Embryonic facial prominence (tissue), 1 donor: ENCODE measurements around the gene SLC35E2B.
"Not testable (repeated sequence)": the region's sequence is repeated elsewhere in the genome, so short reads cannot be mapped to it uniquely, and the experiment has no call there.

Source experiments
- DNase-seq: peaks from one replicate; pipeline ENCODE4 v3.0.0-alpha.2; 2016; ENCODE audit errors: extremely low spot score

Gene SLC35E2B

GRCh38 chr1:1703796-1704195 lies 11.2 kb upstream of the SLC35E2B start:
- no peak for DNase-seq

DNA sequence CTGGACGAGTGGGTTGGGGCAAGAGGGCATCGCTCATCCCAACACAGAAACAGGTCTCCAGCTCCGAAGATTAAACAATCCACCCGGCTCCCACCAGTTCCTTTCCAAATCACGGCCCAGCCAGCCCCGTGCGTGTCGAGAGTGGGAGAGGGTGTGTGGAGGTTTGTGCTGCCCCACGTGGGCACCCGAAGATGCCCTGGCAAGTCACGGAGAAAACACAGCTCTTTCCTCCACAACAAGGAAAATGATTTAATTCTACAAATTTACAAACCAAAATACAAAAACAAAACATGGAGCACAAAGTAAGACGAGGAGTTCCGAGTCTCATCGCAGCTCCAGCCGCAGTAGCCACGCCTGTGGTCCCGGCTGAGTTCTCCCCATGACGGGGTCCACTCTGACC lies 9.9 kb upstream of the SLC35E2B start:
- not testable (repeated sequence) for DNase-seq

DNA sequence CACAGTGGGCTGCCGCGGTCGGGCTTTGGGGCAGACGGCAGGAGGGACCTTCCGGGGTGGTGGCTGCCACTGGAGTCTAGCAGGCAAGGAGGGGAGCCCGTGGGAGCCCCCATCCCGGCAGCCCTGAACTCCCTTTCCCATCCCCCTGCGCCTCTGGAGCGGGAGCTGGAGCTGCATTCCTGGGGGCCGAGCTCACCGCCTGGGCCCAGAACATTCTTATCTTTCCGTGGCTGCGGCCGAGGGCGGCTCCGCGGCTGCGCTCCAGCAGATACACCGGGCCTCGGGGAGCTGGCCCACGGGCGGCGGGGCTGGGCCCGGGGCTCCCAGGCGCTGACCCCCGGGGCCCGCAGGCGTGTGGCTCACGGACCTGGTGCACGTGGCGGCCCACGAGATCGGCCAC lies 8.0 kb upstream of the SLC35E2B start:
- not testable (repeated sequence) for DNase-seq

GRCh38 chr1:1700067-1700466 lies 7.5 kb upstream of the SLC35E2B start:
- DNase-seq: not testable (repeated sequence)

DNA sequence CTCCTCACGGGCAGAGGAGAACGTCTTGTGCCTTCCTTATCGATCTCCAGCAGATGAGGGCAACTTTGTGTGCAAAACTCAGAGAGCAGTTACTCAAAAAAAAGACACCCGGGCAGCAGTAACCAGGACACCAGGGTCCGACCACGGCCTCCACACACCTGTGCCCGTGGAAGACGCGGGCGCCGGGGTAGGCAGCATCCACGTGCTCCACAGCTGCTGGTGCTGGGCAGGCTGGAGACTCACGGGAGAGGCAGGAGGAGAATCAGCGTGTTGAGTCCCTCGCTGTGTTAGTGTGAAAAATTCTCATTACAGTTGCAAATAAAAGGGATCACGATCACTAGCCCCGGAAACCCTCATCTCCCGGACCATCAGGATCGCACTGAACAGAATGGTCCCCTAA lies 6.5 kb upstream of the SLC35E2B start:
- not testable (repeated sequence) for DNase-seq

- not testable (repeated sequence) for DNase-seq
Measured at GRCh38 chr1:1697358-1698183, 5.0 kb upstream of the SLC35E2B start.

DNA sequence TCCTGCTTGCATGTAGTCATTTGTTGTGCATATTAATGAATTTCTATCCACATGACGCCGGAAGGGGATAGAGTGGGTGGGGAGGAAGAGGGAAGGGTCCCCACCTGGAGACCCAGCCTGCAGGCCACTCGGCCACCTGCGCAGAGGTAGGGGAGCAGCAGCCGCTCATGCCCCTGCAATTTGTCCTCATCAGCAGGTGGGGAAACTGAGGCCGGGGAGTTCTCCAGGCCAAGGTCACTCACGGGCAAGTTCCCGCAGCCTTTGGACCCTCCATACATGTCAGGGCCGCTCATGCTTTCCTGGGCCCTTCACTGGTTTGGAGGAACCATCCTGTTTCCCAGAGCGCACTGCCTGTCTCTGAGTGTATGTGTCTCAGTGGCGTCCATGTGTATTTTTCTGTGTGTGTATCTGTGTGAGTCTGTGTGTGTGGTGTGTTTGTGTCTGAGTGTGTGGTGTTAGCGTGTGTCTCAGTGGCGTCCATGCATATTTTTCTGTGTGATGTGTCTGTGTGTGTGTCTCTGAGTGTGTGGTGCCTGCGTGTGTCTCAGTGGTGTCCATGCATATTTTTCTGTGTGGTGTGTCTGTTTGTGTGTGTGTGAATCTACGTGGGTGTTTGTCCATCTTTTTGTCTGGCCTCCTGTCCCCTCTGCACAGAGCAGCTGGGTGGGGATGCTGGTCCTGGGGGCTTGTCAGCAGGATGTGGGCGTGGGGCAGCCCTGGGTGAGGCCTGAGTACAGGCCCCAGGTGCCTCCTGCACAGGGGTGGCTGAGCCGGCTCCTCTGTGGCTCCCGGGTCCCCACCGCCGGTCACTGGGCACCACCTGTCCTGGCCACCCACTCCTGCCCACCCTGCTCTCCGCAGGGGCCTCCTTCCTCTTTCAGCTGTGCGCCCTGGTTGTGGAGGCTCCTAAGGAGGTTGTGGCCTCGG lies 4.1 kb upstream of the SLC35E2B start:
- DNase-seq: not testable (repeated sequence)

- DNase-seq: not testable (repeated sequence)
Measured at GRCh38 chr1:1692324-1692713, 276 bp downstream of the SLC35E2B start.

- not testable (repeated sequence) for DNase-seq
Measured at GRCh38 chr1:1691443-1691842, 1.2 kb downstream of the SLC35E2B start.

DNA sequence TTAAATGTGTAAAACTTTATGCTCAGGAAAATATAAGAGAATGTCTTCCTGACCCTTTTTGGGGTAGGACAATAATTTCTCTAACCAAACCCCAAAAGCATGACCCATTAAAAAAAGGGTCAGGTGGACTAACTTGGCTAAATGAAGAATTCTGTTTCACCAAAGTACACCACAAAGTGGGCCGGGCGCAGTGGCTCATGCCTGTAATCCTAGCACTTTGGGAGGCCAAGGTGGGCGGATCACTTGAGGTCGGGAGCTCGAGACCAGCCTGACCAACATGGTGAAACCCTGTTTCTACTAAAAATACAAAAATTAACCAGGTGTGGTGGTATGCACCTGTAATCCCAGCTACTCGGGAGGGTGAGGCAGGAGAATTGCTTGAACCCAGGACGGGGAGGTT lies 3.1 kb downstream of the SLC35E2B start:
- not testable (repeated sequence) for DNase-seq

GRCh38 chr1:1687846-1688245 lies 4.7 kb downstream of the SLC35E2B start:
- no peak for DNase-seq

DNA sequence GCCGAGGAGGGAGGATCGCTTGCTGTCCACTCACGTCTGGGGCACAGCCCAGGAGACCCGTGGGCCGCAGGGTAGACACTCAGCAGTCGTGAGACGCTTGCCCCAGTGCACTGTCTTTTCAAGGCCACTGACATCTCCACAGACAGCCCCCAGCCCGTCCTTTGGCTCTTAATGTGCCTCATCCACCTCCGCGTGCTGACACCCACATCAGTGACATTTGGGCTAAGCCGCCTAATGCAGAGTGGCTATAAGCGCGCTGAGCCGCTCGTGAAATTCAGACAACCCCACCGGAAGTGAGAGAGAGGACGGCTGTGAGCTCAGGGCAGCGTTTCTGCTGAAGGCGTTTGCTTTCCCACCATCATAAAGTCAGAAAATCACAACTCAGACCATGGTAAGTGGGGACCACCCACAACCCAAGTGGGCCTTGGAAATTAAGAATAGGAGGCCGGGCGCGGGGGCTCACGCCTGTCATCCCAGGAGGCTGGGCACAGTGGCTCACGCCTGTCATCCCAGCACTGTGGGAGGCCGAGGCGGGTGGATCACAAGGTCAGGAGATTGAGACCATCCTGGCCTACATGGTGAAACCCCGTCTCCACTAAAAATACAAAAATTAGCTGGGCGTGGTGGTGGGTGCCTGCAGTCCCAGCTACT lies 8.4 kb downstream of the SLC35E2B start:
- no peak for DNase-seq

DNA sequence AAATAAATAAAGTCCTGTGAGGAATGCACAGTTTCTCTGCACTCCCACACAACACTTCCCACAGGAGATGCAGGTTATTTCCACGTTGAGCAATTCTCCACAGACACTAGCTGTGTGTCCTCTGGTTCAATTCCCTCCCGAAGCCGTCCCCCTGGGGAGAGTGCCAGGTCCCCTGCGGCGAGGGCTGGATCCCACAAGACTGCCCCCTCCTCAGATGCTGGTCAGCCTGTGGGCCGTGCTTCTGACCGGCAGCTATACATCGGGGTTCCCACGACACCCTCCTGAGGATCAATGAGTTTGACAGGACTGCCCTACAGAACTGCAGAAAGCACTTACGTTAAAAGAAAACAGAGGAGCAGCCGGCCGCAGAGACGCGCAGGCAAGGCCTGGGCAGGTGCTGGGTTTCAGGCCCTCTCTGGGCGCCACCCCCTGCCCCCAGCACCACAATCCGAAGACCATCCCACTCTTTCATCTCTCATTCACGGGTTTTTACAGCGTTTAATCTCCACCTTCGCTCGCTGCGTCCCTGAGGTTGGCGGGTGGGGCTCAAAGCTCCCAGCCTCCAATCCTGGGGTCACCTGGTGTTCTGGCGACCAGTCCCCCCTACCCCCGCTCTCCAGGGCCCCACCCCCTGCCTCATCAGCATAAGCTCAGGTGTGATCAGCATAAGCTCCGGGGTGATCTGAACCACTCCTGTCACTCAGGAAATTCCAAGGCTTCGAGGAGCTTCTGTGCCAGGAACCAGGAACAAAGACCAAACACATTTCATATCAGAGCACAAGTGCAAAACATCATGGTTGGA lies 9.3 kb downstream of the SLC35E2B start:
- no peak for DNase-seq

GRCh38 chr1:1680912-1681273 lies 11.7 kb downstream of the SLC35E2B start:
- DNase-seq: no peak

DNA sequence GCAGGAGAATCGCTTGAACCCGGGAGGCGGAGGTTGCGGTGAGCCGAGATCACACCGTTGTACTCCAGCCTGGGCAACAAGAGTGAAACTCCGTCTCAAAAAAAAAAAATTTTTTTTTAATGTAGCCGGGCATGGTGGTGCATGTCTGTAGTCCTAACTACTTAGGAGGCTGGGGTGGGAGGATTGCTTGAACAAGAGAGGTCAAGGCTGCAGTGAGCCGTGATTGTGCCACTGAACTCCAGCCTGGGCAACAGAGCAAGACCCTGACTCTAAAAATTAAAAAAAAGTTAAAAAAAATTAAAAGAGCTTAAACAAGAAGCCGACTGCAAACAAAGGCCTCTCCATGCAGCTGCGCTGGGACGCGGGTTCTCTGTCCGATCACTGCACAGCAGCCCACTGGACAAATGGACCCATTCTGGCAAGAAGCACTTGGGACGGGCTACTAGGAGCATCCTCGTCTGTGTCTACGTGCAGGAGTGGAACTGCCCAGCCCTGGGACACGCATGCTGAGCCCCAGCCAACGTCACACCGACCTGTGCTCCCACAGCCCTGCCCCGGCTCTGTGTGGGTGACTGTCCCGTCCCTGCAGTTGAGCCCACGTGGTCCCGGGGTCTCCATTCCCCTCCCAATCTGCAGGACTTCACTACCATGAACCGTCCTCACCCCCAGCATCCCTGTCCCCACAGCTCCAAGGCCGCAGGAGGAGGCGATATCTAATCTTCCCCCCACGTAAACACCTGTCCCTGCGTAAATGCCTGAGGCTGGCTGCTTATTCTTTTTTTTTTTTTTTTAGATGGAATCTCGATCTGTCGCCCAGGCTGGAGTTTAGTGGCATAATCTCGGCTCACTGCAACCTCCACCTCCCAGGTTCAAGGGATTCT lies 12.3 kb downstream of the SLC35E2B start:
- no peak for DNase-seq

- DNase-seq: no peak
Measured at GRCh38 chr1:1678581-1679380, 13.8 kb downstream of the SLC35E2B start.

DNA sequence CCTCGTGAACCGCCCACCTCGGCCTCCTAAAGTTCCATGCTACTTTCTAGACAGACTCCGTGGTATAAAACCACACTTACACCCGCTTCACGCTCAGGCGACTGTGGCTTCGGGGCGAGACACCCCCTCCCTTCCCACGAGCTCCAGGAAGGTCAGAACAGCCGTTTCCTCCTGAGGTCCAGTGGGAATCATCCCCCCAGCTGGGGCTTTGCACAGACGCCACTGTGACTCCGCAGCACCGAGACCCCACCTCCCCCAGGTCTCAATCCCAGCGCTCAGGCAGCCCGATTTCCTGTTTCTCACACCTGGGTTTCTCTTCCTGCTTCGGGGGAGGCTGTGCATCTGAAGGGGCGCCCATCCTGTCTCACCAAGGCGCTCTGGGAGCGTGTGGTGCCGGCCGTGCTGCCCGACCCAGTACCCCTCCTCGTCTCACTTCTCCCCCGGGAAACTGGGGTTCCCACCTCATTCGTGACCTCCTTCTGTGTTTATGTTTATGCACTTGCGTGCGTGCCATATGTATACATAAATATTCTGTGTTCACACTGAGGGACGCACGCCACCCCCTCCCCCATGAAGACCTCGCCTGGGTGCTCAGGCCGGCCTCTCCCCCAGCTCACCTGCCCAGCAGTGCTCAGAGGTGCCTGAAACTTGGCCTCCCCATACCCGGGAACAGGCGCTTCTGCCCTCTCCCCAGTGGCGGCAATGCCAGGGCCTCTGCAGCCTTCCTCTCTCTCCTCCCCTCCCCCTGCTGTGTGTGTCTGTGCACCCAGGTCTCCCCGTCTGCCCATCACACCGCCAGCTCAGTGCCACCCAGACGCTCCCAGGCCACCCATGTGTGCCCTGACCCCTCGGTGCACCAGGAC lies 14.6 kb downstream of the SLC35E2B start:
- DNase-seq: no peak

- not testable (repeated sequence) for DNase-seq
Measured at GRCh38 chr1:1676087-1676486, 16.5 kb downstream of the SLC35E2B start.

DNA sequence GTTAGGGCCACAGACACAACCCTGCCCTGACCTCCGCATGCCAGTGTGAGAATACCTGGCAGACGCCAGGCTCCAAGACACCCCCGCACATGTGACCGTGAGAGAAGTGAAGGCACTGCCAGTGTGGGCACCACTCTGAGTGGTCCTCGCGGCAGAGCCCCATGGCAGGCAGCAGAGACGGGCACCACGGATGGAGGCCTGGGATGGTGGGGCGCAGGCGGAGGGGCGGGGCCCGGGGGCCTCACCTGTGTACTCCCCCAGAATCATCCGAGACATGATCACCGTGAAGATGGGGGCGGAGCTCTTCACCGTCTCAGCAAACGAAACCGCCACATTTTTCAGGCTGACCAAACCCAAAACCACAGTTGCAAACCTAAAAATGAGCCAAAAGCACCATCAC lies 17.4 kb downstream of the SLC35E2B start:
- not testable (repeated sequence) for DNase-seq
